ENCODE data around the gene ASCC1.

DNA sequence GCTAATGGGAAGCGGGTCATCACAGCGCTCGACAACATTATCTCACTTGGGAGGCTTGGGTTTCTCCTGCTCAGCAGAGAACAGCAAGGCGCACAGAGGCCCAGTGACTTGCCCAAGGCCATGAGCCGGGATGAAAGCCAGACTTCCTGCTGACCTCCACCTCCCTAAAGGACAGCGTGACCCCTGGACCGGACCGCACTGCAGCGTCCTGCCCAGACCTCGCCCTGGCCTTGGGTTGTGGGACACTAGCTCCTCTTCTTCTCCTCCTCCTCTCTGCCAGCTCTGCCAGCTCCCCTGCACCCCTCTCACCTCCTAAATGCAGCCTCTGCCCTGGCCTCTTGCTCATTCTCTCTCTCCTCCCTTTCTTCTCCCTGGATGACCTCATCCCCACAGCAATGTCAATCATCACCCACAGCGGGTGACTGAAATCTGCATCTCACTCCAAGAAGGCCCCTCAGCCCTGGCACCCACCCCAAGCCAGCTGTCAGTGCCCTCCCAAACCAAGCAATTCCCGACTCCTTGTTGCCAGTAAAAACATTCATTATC, 147.1 kb downstream of the ASCC1 start:
- no peak for TF ChIP-seq EZH2phosphoT487 (IDR thresholded peaks at IDR 0.05; ENCODE audit: borderline replicate concordance, low read length)
- no peak for TF ChIP-seq CTCF (IDR thresholded peaks at IDR 0.05; ENCODE audit: low read depth, low read length, poor library complexity, severe bottlenecking)
